ENCODE results near the gene FAM151A. TPM values are rescaled to one million over a fixed set of nuclear protein-coding genes. Genes with fewer than 3 reads are reported as not detected.
"Not testable (repeated sequence)": the region's sequence is repeated elsewhere in the genome, so short reads cannot be mapped to it uniquely, and the experiment has no call there.

The FAM151A gene
- total RNA-seq, 1 experiment from 2014 or later = not detected

GRCh38 chr1:54636461-54637446, 13.4 kb upstream of the FAM151A start:
- not testable (repeated sequence) for DNase-seq (ENCODE audit: low spot score)

- DNase-seq (ENCODE audit: low spot score) = not testable (repeated sequence)
These were observed 12.5 kb upstream of the FAM151A start for GRCh38 chr1:54635804-54636203.

- no peak for DNase-seq (ENCODE audit: low spot score)
These were observed 3.9 kb upstream of the FAM151A start for GRCh38 chr1:54627196-54627595.

GRCh38 chr1:54624466-54625464, 1.4 kb upstream of the FAM151A start:
- DNase-seq (ENCODE audit: low spot score) = no peak

- DNase-seq (ENCODE audit: low spot score) = no peak
These were observed 3.6 kb downstream of the FAM151A start for GRCh38 chr1:54619749-54620148.

GRCh38 chr1:54615531-54616279, 7.6 kb downstream of the FAM151A start:
- DNase-seq (ENCODE audit: low spot score) = no peak

GRCh38 chr1:54614563-54614962, 8.8 kb downstream of the FAM151A start:
- DNase-seq (ENCODE audit: low spot score) = no peak

- DNase-seq (ENCODE audit: low spot score) = no peak
These were observed 9.3 kb downstream of the FAM151A start for GRCh38 chr1:54614024-54614423.

- DNase-seq (ENCODE audit: low spot score) = no peak
These were observed 11.7 kb downstream of the FAM151A start for GRCh38 chr1:54611621-54612020.

- no peak for DNase-seq (ENCODE audit: low spot score)
These were observed 12.4 kb downstream of the FAM151A start for GRCh38 chr1:54610601-54611580.

GRCh38 chr1:54610048-54610447, 13.3 kb downstream of the FAM151A start:
- DNase-seq (ENCODE audit: low spot score) = no peak

GRCh38 chr1:54609301-54609921, 13.9 kb downstream of the FAM151A start:
- no peak for DNase-seq (ENCODE audit: low spot score)

- DNase-seq (ENCODE audit: low spot score) = no peak
These were observed 14.6 kb downstream of the FAM151A start for GRCh38 chr1:54608566-54609230.

- no peak for DNase-seq (ENCODE audit: low spot score)
These were observed 15.3 kb downstream of the FAM151A start for GRCh38 chr1:54607821-54608565.

- no peak for DNase-seq (ENCODE audit: low spot score)
These were observed 16.4 kb downstream of the FAM151A start for GRCh38 chr1:54606990-54607325.

- DNase-seq (ENCODE audit: low spot score) = no peak
These were observed 17.0 kb downstream of the FAM151A start for GRCh38 chr1:54606096-54606989.
